ENCODE data around the gene NAALADL2.

NAALADL2 gene

GRCh38 chr3:175640958-175641357 is 781.8 kb downstream of the NAALADL2 start:
- no peak for DNase-seq (ENCODE audit: low read depth, low spot score)
- TF ChIP-seq CTCF (IDR thresholded peaks at IDR 0.05; ENCODE audit: low read depth, low read length), result no peak
- H3K4me3 ChIP-seq (ENCODE audit: low read depth, low read length), result no peak overlapping the region
- in situ Hi-C loops (cut with HindIII; ENCODE audit: low sequenced_read_pairs), result no loop called here

GRCh38 chr3:175646865-175647264 is 787.7 kb downstream of the NAALADL2 start:
- in situ Hi-C loops (cut with HindIII; ENCODE audit: low sequenced_read_pairs), result no loop called here
- TF ChIP-seq CTCF (IDR thresholded peaks at IDR 0.05; ENCODE audit: low read depth, low read length), result no peak
- no peak for DNase-seq (ENCODE audit: low read depth, low spot score)
- no peak overlapping the region for H3K4me3 ChIP-seq (ENCODE audit: low read depth, low read length)

- no peak for DNase-seq (ENCODE audit: low read depth, low spot score)
- in situ Hi-C loops (cut with HindIII; ENCODE audit: low sequenced_read_pairs), result no loop called here
- H3K4me3 ChIP-seq (ENCODE audit: low read depth, low read length), result no peak overlapping the region
- TF ChIP-seq CTCF (IDR thresholded peaks at IDR 0.05; ENCODE audit: low read depth, low read length), result no peak
These were observed 789.8 kb downstream of the NAALADL2 start for GRCh38 chr3:175648899-175649298.

GRCh38 chr3:175651716-175652115 is 792.6 kb downstream of the NAALADL2 start:
- in situ Hi-C loops (cut with HindIII; ENCODE audit: low sequenced_read_pairs), result no loop called here
- no peak overlapping the region for H3K4me3 ChIP-seq (ENCODE audit: low read depth, low read length)
- no peak for TF ChIP-seq CTCF (IDR thresholded peaks at IDR 0.05; ENCODE audit: low read depth, low read length)
- no peak for DNase-seq (ENCODE audit: low read depth, low spot score)

GRCh38 chr3:175655351-175655750 is 796.2 kb downstream of the NAALADL2 start:
- H3K4me3 ChIP-seq (ENCODE audit: low read depth, low read length), result no peak overlapping the region
- in situ Hi-C loops (cut with HindIII; ENCODE audit: low sequenced_read_pairs), result no loop called here
- no peak for TF ChIP-seq CTCF (IDR thresholded peaks at IDR 0.05; ENCODE audit: low read depth, low read length)
- no peak for DNase-seq (ENCODE audit: low read depth, low spot score)

GRCh38 chr3:175656461-175656860 is 797.3 kb downstream of the NAALADL2 start:
- in situ Hi-C loops (cut with HindIII; ENCODE audit: low sequenced_read_pairs), result no loop called here
- no peak overlapping the region for H3K4me3 ChIP-seq (ENCODE audit: low read depth, low read length)
- no peak for DNase-seq (ENCODE audit: low read depth, low spot score)
- no peak for TF ChIP-seq CTCF (IDR thresholded peaks at IDR 0.05; ENCODE audit: low read depth, low read length)
